Erythroblast (primary cell): ENCODE measurements around the gene SEMA3E.

Source experiments
- GATA1 ChIP-seq: IDR thresholded peaks from 2 replicates; pipeline ENCODE4 v1.6.1; 2011; ENCODE audit warnings: low read depth, mild to moderate bottlenecking, control low read depth, low read length, moderate library complexity
- POLR2A ChIP-seq: IDR thresholded peaks from 2 replicates; pipeline ENCODE4 v1.6.1; 2011; ENCODE audit warnings: mild to moderate bottlenecking, low read length

DNA sequence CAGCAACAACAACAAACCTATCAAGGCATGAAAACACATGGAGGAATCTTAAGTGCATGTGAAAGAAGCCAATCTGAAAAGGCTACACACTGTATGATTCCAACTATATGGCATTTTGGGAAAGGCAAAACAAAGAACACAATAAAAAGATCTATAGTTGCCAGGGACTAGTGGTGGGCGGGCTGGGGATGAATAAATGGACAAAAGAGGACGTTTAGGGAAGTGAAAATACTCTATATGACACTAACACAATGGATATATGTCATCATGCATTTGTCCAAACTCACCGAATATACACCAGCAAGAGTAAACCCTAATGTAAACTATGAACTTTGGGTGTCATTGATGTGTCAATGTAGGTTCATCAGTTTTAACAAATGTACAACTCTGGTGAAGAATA, 89.1 kb downstream of the SEMA3E start:
- no peak for TF ChIP-seq POLR2A
- no peak for TF ChIP-seq GATA1
